GM23248 (cell line): Measurements from ENCODE around the gene FAM81A. TPM values are rescaled to one million over a fixed set of nuclear protein-coding genes. Genes with fewer than 3 reads are reported as not detected.

Source experiments
- DNase-seq: peaks from one replicate; pipeline ENCODE4 v3.0.0-alpha.2; 2015
- H2AFZ ChIP-seq: fragments of 200-600 bp; sonication (generic); 2 replicates; pipeline ENCODE4 v1.6.1; 2016; ENCODE audit warnings: antibody characterized with exemption
- H3F3A ChIP-seq: fragments of 200-600 bp; sonication (generic); 2 replicates; pipeline ENCODE4 v1.6.1; 2016; ENCODE audit warnings: mild to moderate bottlenecking, antibody characterized with exemption, mixed run types; ENCODE audit not compliant: insufficient read depth
- H3K27ac ChIP-seq: fragments of 200-600 bp; sonication (generic); 2 replicates; pipeline ENCODE4 v1.5.1; 2016; ENCODE audit warnings: mild to moderate bottlenecking
- H3K27me3 ChIP-seq: fragments of 200-600 bp; sonication (generic); replicated peaks from 2 replicates; pipeline ENCODE4 v1.6.1; 2016; ENCODE audit warnings: mild to moderate bottlenecking; ENCODE audit not compliant: insufficient read depth
- H3K36me3 ChIP-seq: fragments of 200-600 bp; sonication (generic); 2 replicates; pipeline ENCODE4 v1.6.1; 2016; ENCODE audit warnings: low read depth, mild to moderate bottlenecking
- H3K4me1 ChIP-seq: fragments of 200-600 bp; sonication (generic); 2 replicates; pipeline ENCODE4 v1.6.1; 2016; ENCODE audit warnings: mild to moderate bottlenecking; ENCODE audit not compliant: insufficient read depth
- H3K4me2 ChIP-seq: fragments of 200-600 bp; sonication (generic); one replicate; pipeline ENCODE4 v1.6.1; 2016; ENCODE audit warnings: mild to moderate bottlenecking; ENCODE audit not compliant: unreplicated experiment
- H3K4me3 ChIP-seq: fragments of 200-600 bp; sonication (generic); 2 replicates; pipeline ENCODE4 v1.5.1; 2016; ENCODE audit warnings: mild to moderate bottlenecking
- H3K79me2 ChIP-seq: fragments of 200-600 bp; sonication (generic); 2 replicates; pipeline ENCODE4 v1.6.1; 2016; ENCODE audit warnings: mild to moderate bottlenecking; ENCODE audit not compliant: insufficient read depth
- H3K9ac ChIP-seq: fragments of 200-600 bp; sonication (generic); 2 replicates; pipeline ENCODE4 v1.6.1; 2016; ENCODE audit warnings: mild to moderate bottlenecking
- H3K9me2 ChIP-seq: fragments of 200-600 bp; sonication (generic); 2 replicates; pipeline ENCODE4 v1.6.1; 2016; ENCODE audit warnings: mixed run types, mild to moderate bottlenecking, moderate library complexity; ENCODE audit not compliant: insufficient read depth
- H3K9me3 ChIP-seq: fragments of 200-600 bp; sonication (generic); one replicate; pipeline ENCODE4 v1.6.1; 2017; ENCODE audit warnings: low read depth
- H4K20me1 ChIP-seq: fragments of 200-600 bp; sonication (generic); 2 replicates; pipeline ENCODE4 v1.6.0; 2016; ENCODE audit not compliant: insufficient read depth
- EZH2 ChIP-seq: fragments of 200-600 bp; sonication (generic); IDR thresholded peaks from 2 replicates; pipeline ENCODE4 v1.6.1; 2018; ENCODE audit warnings: antibody characterized with exemption, mild to moderate bottlenecking; ENCODE audit not compliant: insufficient read depth, poor library complexity, severe bottlenecking
- EZH2phosphoT487 ChIP-seq: fragments of 200-600 bp; sonication (generic); IDR thresholded peaks from 2 replicates; pipeline ENCODE4 v1.6.1; 2018; ENCODE audit warnings: antibody characterized with exemption, moderate library complexity, mild to moderate bottlenecking, low read depth; ENCODE audit not compliant: insufficient read depth
- WGBS, 2 experiments: methylation state at CpG; one replicate each; pipeline ENCODE4 v1.1.6; 2015 to 2017; ENCODE audit warnings: low lambda C conversion rate in 2 of 2, low coverage in 1 of 2; ENCODE audit errors: missing lambda C conversion rate in 2 of 2; 5-methylcytosine and 5-hydroxymethylcytosine counted together
- in situ Hi-C: fragments of 300-500 bp; cut with MboI; formaldehyde crosslinking; loops from 2 replicates; pipeline ENCODE4 v1.15.0; 2020
- polyA plus RNA-seq: library from polyadenylated mRNA; unstranded; fragments of >200 nt; fragmentation: Nextera tagmentation; extraction: Ambion mirVana; gene quantifications from 2 replicates; pipeline ENCODE4 v1.2.1, GENCODE V29; 2016
- total RNA-seq: library from RNA; depleted of rRNA; stranded (reverse); fragments of >200 nt; shearing (Covaris generic); gene quantifications from 2 replicates; pipeline ENCODE4 v1.2.3, GENCODE V29; 2014

Gene FAM81A
- total and polyA plus RNA-seq, 2 experiments from 2014 or later, result 0.26 to 0.32 TPM

GRCh38 chr15:59532770-59533379, 94.9 kb downstream of the FAM81A start:
- 14 to 16% methylated on average over 8 of the region's 8 CpGs for WGBS, 2 experiments
- Histone ChIP-seq H3K36me3 (no peaks in the 10 kb centered on the region), H3K9me3 (no peaks in the 10 kb centered on the region), H3K4me3 (no peak overlapping the region), H2AFZ (no peak overlapping the region), H3K4me1 (no peaks in the 10 kb centered on the region), H3K79me2 (no peaks in the 10 kb centered on the region), H3K27me3 (no peaks in the 10 kb centered on the region), H3K9ac (no peak overlapping the region), H3K9me2 (no peaks in the 10 kb centered on the region), H4K20me1 (no peaks in the 10 kb centered on the region), H3K4me2 (no peak overlapping the region), H3F3A (no peaks in the 10 kb centered on the region), H3K27ac (no peak overlapping the region)
- peak; percentile 62 for DNase-seq
- TF ChIP-seq EZH2phosphoT487 (no peak), EZH2 (no peak)
- in situ Hi-C loops, result no loop called here

GRCh38 chr15:59536553-59536952, 98.6 kb downstream of the FAM81A start:
- no peaks in the 10 kb centered on the region for H3K4me1 ChIP-seq
- no peaks in the 10 kb centered on the region for H4K20me1 ChIP-seq
- no peaks in the 10 kb centered on the region for H3F3A ChIP-seq
- WGBS, 2 experiments, result 77 to 83% methylated on average over 6 of the region's 6 CpGs
- TF ChIP-seq EZH2phosphoT487 (no peak), EZH2 (no peak)
- no peaks in the 10 kb centered on the region for H3K79me2 ChIP-seq
- in situ Hi-C loops, result no loop called here
- DNase-seq, result no peak
- H3K4me2 ChIP-seq, result no peak overlapping the region
- H3K27me3 ChIP-seq, result no peaks in the 10 kb centered on the region; the same call in 1 of the 2 replicates
- H3K36me3 ChIP-seq, result no peaks in the 10 kb centered on the region
- no peaks in the 10 kb centered on the region for H3K9me3 ChIP-seq
- no peaks in the 10 kb centered on the region for H3K9me2 ChIP-seq
- H3K27ac ChIP-seq, result no peak overlapping the region
- H3K9ac ChIP-seq, result no peak overlapping the region
- H2AFZ ChIP-seq, result no peak overlapping the region
- no peak overlapping the region for H3K4me3 ChIP-seq

- H3K4me1 ChIP-seq, result no peaks in the 10 kb centered on the region
- H4K20me1 ChIP-seq, result no peaks in the 10 kb centered on the region
- no peaks in the 10 kb centered on the region for H3F3A ChIP-seq
- no peaks in the 10 kb centered on the region for H3K9me2 ChIP-seq
- H3K9me3 ChIP-seq, result no peaks in the 10 kb centered on the region
- no peak overlapping the region for H3K4me3 ChIP-seq
- no peak overlapping the region for H2AFZ ChIP-seq
- no peaks in the 10 kb centered on the region; the same call in 1 of the 2 replicates for H3K27me3 ChIP-seq
- in situ Hi-C loops, result no loop called here
- H3K79me2 ChIP-seq, result no peaks in the 10 kb centered on the region
- H3K36me3 ChIP-seq, result no peaks in the 10 kb centered on the region
- H3K27ac ChIP-seq, result no peak overlapping the region
- no peak overlapping the region for H3K9ac ChIP-seq
- WGBS, 2 experiments, result 5 to 6% methylated on average over 2 of the region's 2 CpGs
- H3K4me2 ChIP-seq, result no peak overlapping the region
- no peak for DNase-seq
- no peak for TF ChIP-seq EZH2phosphoT487
- no peak for TF ChIP-seq EZH2
Observed at GRCh38 chr15:59537403-59537802, 99.4 kb downstream of the FAM81A start.

GRCh38 chr15:59538494-59538893, 100.5 kb downstream of the FAM81A start:
- H3K36me3 ChIP-seq, result no peaks in the 10 kb centered on the region
- DNase-seq, result no peak
- H3F3A ChIP-seq, result no peaks in the 10 kb centered on the region
- H3K79me2 ChIP-seq, result no peaks in the 10 kb centered on the region
- no peaks in the 10 kb centered on the region for H3K9me3 ChIP-seq
- in situ Hi-C loops, result no loop called here
- H3K4me3 ChIP-seq, result no peak overlapping the region
- WGBS, 2 experiments, result 53 to 57% methylated on average over 3 of the region's 3 CpGs
- no peaks in the 10 kb centered on the region for H4K20me1 ChIP-seq
- H3K27ac ChIP-seq, result no peak overlapping the region
- H3K4me1 ChIP-seq, result no peaks in the 10 kb centered on the region
- H2AFZ ChIP-seq, result no peak overlapping the region
- no peak overlapping the region for H3K9ac ChIP-seq
- H3K27me3 ChIP-seq, result no peaks in the 10 kb centered on the region; the same call in 1 of the 2 replicates
- H3K9me2 ChIP-seq, result no peaks in the 10 kb centered on the region
- TF ChIP-seq EZH2 (no peak), EZH2phosphoT487 (no peak)
- H3K4me2 ChIP-seq, result no peak overlapping the region
